Panc1 (cell line): ENCODE results near the gene PI4K2A. TPM values are rescaled to one million over a fixed set of nuclear protein-coding genes. Genes with fewer than 3 reads are reported as not detected.
"Not testable (repeated sequence)": the region's sequence is repeated elsewhere in the genome, so short reads cannot be mapped to it uniquely, and the experiment has no call there.

Experiments used
- ATAC-seq: fragments of 200-7000 bp; cut with Tn5 transposase; 2 replicates; pipeline ENCODE4 v1.9.1; 2020; ENCODE audit warnings: mild to moderate bottlenecking, moderate library complexity
- BruUV-seq: library from RNA; stranded (reverse); fragments of 400-500 nt; replicated peaks from 2 replicates; lab custom pipeline; 2021; lab: Mats Ljungman, UMichigan
- CTCF ChIA-PET: fragments of 300-600 bp; sonication (Branson Sonifier 250); formaldehyde crosslinking; loops from one replicate; lab custom pipeline; 2022; ENCODE audit warnings: antibody characterized with exemption; lab: Charles Lee
- POLR2A ChIA-PET: fragments of 300-600 bp; sonication (Branson Sonifier 250); formaldehyde crosslinking; loops from one replicate; lab custom pipeline; 2022; ENCODE audit warnings: antibody characterized with exemption; lab: Charles Lee
- DNase-seq: peaks from one replicate; pipeline ENCODE4 v3.0.0-alpha.2; 2010; ENCODE audit warnings: low read depth, low spot score
- H3K27ac ChIP-seq: 2 replicates; pipeline ENCODE4 v1.5.1; 2011; ENCODE audit warnings: mild to moderate bottlenecking, low read length, inconsistent platforms
- H3K27me3 ChIP-seq: fragments of 200-500 bp; sonication (Bioruptor generic); 2 replicates; pipeline ENCODE4 v1.6.0; 2014; ENCODE audit warnings: low read length, inconsistent platforms; ENCODE audit not compliant: control insufficient read depth, insufficient read depth
- H3K36me3 ChIP-seq: fragments of 200-500 bp; sonication (Bioruptor generic); 2 replicates; pipeline ENCODE4 v1.5.1; 2014; ENCODE audit warnings: inconsistent platforms, mild to moderate bottlenecking, low read length, moderate library complexity; ENCODE audit not compliant: control insufficient read depth, insufficient read depth
- H3K4me1 ChIP-seq: 2 replicates; pipeline ENCODE4 v1.5.1; 2011; ENCODE audit warnings: inconsistent platforms, mild to moderate bottlenecking, low read length, moderate library complexity; ENCODE audit not compliant: control insufficient read depth, insufficient read depth
- H3K4me3 ChIP-seq, 2 experiments: 2 replicates each; pipeline ENCODE4 v1.5.1; 2011 to 2012; ENCODE audit warnings: low read depth in 2 of 2, low read length in 2 of 2, mild to moderate bottlenecking in 2 of 2, inconsistent platforms in 1 of 2, moderate library complexity in 1 of 2
- H3K9me3 ChIP-seq: fragments of 200-500 bp; sonication (Bioruptor generic); 2 replicates; pipeline ENCODE4 v1.5.1; 2014; ENCODE audit warnings: low read depth, mild to moderate bottlenecking, inconsistent platforms, low read length, moderate library complexity; ENCODE audit not compliant: control insufficient read depth, insufficient read depth
- POLR2AphosphoS5 ChIP-seq: IDR thresholded peaks from 2 replicates; pipeline ENCODE4 v1.6.1; 2012; ENCODE audit warnings: mild to moderate bottlenecking, low read depth, low read length, moderate library complexity
- SIN3A ChIP-seq: IDR thresholded peaks from 2 replicates; pipeline ENCODE4 v1.6.1; 2012; ENCODE audit warnings: low read depth, mild to moderate bottlenecking, low read length, moderate library complexity, borderline replicate concordance; ENCODE audit not compliant: insufficient read depth
- TCF7L2 ChIP-seq: IDR thresholded peaks from 2 replicates; pipeline ENCODE4 v1.6.1; 2011; ENCODE audit warnings: mild to moderate bottlenecking, low read depth, low read length, inconsistent platforms
- in situ Hi-C: cut with HindIII; loops from 2 replicates; pipeline ENCODE4 v1.10.0; 2016; ENCODE audit warnings: low sequenced_read_pairs, low pct_unique_long_range_greater_than_20kb
- intact Hi-C: fragments of 100-400 bp; cut with micrococcal nuclease; formaldehyde crosslinking; loops from one replicate; pipeline ENCODE4 v1.10.0; 2022; ENCODE audit not compliant: unreplicated experiment
- total RNA-seq: library from RNA; stranded (reverse); gene quantifications from one replicate; pipeline ENCODE4 v1.2.1, GENCODE V29; 2021; ENCODE audit not compliant: unreplicated experiment
- TF ChIP-seq, protein P1 (sequence below), 2 experiments: IDR thresholded peaks; 2 replicates each; pipeline ENCODE4 v1.6.1; 2011 to 2012; ENCODE audit warnings: low read depth in 2 of 2, control low read depth in 1 of 2, low read length in 1 of 2, mild to moderate bottlenecking in 1 of 2, moderate library complexity in 1 of 2; ENCODE audit not compliant: insufficient read depth in 1 of 2
- TF ChIP-seq, protein P2 (sequence below): fragments of 450-650 bp; IDR thresholded peaks from 2 replicates; pipeline ENCODE4 v1.5.1; 2017; ENCODE audit warnings: mild to moderate bottlenecking

Gene PI4K2A
- total RNA-seq, 1 experiment from 2014 or later = 22.8 TPM

DNA sequence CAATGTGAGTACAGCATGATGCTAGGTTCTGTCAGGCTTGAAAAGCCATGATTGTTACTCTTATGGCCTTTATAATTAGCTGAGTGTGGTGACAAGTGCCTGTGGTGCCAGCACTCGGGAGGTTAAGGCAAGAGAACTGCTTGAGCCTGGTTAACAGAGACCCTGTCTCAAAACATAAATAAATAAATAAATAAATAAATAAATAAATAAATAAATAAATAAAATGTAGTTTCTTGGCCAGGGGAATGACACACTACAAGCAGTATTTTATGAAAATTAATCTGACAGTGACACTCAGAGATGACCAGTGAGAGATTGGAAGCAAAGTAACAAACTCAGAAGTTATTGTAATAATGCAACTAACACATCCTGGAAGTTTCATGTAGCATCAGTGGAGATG, 4.9 kb upstream of the PI4K2A start:
- CTCF ChIA-PET = no interaction called here
- Histone ChIP-seq H3K9me3 (no peaks in the 10 kb centered on the region), H3K27ac (no peak overlapping the region), H3K36me3 (no peaks in the 10 kb centered on the region), H3K4me3 (no peak overlapping the region), H3K27me3 (no peaks in the 10 kb centered on the region), H3K4me1 (peaks cover 13% of the 10 kb centered on the region)
- no TSS peak for BruUV-seq
- POLR2A ChIA-PET = no interaction called here
- in situ Hi-C loops = no loop called here
- DNase-seq (no peak), ATAC-seq (no peak)
- intact Hi-C loops = no loop called here
- TF ChIP-seq, protein P1, sequence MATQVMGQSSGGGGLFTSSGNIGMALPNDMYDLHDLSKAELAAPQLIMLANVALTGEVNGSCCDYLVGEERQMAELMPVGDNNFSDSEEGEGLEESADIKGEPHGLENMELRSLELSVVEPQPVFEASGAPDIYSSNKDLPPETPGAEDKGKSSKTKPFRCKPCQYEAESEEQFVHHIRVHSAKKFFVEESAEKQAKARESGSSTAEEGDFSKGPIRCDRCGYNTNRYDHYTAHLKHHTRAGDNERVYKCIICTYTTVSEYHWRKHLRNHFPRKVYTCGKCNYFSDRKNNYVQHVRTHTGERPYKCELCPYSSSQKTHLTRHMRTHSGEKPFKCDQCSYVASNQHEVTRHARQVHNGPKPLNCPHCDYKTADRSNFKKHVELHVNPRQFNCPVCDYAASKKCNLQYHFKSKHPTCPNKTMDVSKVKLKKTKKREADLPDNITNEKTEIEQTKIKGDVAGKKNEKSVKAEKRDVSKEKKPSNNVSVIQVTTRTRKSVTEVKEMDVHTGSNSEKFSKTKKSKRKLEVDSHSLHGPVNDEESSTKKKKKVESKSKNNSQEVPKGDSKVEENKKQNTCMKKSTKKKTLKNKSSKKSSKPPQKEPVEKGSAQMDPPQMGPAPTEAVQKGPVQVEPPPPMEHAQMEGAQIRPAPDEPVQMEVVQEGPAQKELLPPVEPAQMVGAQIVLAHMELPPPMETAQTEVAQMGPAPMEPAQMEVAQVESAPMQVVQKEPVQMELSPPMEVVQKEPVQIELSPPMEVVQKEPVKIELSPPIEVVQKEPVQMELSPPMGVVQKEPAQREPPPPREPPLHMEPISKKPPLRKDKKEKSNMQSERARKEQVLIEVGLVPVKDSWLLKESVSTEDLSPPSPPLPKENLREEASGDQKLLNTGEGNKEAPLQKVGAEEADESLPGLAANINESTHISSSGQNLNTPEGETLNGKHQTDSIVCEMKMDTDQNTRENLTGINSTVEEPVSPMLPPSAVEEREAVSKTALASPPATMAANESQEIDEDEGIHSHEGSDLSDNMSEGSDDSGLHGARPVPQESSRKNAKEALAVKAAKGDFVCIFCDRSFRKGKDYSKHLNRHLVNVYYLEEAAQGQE (IDR thresholded peaks at IDR 0.05; ENCODE audit: insufficient read depth in 1 of 2, low read depth in 2 of 2, low read length in 1 of 2) = no peak

DNA sequence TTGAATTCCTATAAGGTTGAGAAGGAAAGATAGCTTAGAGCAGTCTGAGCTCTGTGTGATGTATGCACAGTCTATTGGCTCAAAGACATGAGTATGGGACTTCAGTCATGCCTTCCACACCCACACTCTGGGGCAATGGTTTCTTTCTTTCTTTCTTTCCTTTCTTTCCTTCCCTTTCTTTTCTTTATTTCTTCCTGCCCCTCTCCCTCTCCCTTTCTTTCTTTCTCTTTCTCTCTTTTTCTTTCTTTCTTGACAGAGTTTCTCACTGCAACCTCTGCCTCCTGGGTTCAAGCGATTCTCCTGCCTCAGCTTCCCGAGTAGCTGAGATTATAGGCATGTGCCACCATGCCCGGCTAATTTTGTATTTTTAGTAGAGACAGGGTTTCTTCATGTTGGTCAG, 1.4 kb upstream of the PI4K2A start:
- in situ Hi-C loops, H3K27me3 ChIP-seq, H3K9me3 ChIP-seq, POLR2A ChIA-PET, BruUV-seq, DNase-seq, H3K36me3 ChIP-seq, intact Hi-C loops, ATAC-seq, CTCF ChIA-PET, H3K4me3 ChIP-seq, H3K4me1 ChIP-seq, H3K27ac ChIP-seq: not testable (repeated sequence)

DNA sequence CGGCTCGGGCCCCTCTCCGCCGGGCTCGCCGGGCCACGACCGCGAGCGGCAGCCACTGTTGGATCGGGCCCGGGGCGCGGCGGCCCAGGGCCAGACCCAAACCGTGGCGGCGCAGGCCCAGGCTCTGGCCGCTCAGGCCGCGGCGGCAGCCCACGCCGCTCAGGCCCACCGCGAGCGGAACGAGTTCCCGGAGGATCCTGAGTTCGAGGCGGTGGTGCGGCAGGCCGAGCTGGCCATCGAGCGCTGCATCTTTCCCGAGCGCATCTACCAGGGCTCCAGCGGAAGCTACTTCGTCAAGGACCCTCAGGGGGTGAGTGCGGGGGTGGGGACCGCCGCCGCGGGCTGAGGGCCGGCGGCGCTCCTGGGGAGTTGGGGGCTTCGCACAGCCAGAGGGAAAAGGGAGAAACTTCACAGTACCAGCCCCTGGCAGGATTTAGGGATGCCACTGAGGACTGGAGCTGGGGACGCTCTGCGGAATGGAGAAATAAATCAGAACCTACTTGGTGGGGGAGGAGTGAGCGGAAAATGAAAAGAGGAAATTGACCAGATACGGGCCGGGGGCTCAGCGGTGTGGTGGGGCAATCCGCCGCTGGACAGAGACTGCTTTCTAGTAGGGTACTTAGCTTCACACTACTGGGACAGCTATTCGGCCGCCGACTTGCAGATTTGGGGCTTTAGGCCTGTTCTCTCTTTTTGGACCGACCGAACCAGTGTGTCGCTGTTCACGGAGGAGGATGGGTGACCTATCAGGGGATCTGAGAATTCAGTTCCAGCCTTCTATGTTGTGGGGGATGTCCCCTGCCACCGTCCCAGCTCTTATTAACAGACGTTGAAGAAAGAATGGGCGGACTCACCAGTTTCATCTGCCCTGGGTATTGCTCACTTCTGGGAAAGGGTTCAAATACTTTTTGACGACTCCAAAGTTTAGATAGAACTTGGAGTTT, 669 bp downstream of the PI4K2A start:
- H3K4me1 ChIP-seq = peaks cover 9% of the 10 kb centered on the region; the same call in 1 of the 2 replicates
- DNase-seq (no peak), ATAC-seq (peak; percentile 57)
- H3K27me3 ChIP-seq = no peaks in the 10 kb centered on the region
- in situ Hi-C loops = no loop called here
- H3K27ac ChIP-seq = peak overlapping the region; percentile 74
- ChIA-PET CTCF (interaction anchor here (0.6 to 1.0 kb wide), 3 partner anchors 28 to 46 kb away, joined by 3 to 4 read pairs (median 3); partner anchors contain the start of gene AVPI1), POLR2A (interaction anchor here (0.6 to 0.8 kb wide), 3 partner anchors 12 to 263 kb away, joined by 3 to 10 read pairs (median 4); no protein-coding TSS in a partner anchor)
- H3K36me3 ChIP-seq = no peaks in the 10 kb centered on the region; the same call in 1 of the 2 replicates
- no peaks in the 10 kb centered on the region for H3K9me3 ChIP-seq
- TF ChIP-seq POLR2AphosphoS5 = no peak
- TF ChIP-seq SIN3A = peak; percentile 53; the same call in 1 of the 2 replicates
- no peak for TF ChIP-seq TCF7L2
- TF ChIP-seq, protein P1 (IDR thresholded peaks at IDR 0.05; ENCODE audit: insufficient read depth in 1 of 2, low read depth in 2 of 2, low read length in 1 of 2) = 0 out of 4 replicates have a peak, but pooled peaks of 1 of the 2 experiments have one; percentile 19
- TF ChIP-seq, protein P2, sequence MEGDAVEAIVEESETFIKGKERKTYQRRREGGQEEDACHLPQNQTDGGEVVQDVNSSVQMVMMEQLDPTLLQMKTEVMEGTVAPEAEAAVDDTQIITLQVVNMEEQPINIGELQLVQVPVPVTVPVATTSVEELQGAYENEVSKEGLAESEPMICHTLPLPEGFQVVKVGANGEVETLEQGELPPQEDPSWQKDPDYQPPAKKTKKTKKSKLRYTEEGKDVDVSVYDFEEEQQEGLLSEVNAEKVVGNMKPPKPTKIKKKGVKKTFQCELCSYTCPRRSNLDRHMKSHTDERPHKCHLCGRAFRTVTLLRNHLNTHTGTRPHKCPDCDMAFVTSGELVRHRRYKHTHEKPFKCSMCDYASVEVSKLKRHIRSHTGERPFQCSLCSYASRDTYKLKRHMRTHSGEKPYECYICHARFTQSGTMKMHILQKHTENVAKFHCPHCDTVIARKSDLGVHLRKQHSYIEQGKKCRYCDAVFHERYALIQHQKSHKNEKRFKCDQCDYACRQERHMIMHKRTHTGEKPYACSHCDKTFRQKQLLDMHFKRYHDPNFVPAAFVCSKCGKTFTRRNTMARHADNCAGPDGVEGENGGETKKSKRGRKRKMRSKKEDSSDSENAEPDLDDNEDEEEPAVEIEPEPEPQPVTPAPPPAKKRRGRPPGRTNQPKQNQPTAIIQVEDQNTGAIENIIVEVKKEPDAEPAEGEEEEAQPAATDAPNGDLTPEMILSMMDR = no peak
- intact Hi-C loops = no loop called here
- peak overlapping the region; percentile 68 to 81 for H3K4me3 ChIP-seq
- TSS peak; percentile 86 for BruUV-seq
